A673 (cell line): Measurements from ENCODE around the gene DAPL1. TPM values are rescaled to one million over a fixed set of nuclear protein-coding genes. Genes with fewer than 3 reads are reported as not detected.
A peak's percentile ranks its signal among the peaks of the same experiment; 100 is the strongest.

Experiments
- BruUV-seq: library from RNA; stranded (reverse); fragments of 400-500 nt; replicated peaks from 2 replicates; lab custom pipeline; 2021; lab: Mats Ljungman, UMichigan
- CTCF ChIA-PET: fragments of 300-600 bp; sonication (Branson Sonifier 250); formaldehyde crosslinking; loops from one replicate; lab custom pipeline; 2022; ENCODE audit warnings: antibody characterized with exemption; lab: Charles Lee
- POLR2A ChIA-PET: fragments of 300-600 bp; sonication (Branson Sonifier 250); formaldehyde crosslinking; loops from one replicate; lab custom pipeline; 2022; ENCODE audit warnings: antibody characterized with exemption; ENCODE audit not compliant: low non-redundant PET; lab: Charles Lee
- DNase-seq: peaks from one replicate; pipeline ENCODE4 v3.0.0-alpha.2; 2015; ENCODE audit warnings: low spot score
- H3K27ac ChIP-seq: fragments of 200-600 bp; sonication (generic); 2 replicates; pipeline ENCODE4 v1.5.1; 2016; ENCODE audit warnings: mixed run types, low read depth, mild to moderate bottlenecking, mixed read lengths, antibody characterized with exemption, low read length; ENCODE audit not compliant: poor library complexity, severe bottlenecking
- H3K27me3 ChIP-seq: fragments of 200-600 bp; sonication (generic); replicated peaks from 2 replicates; pipeline ENCODE4 v1.6.1; 2017; ENCODE audit warnings: mixed run types, low read depth, mild to moderate bottlenecking, mixed read lengths, antibody characterized with exemption, low read length; ENCODE audit not compliant: insufficient read depth, poor library complexity
- H3K36me3 ChIP-seq: fragments of 200-600 bp; sonication (generic); 2 replicates; pipeline ENCODE4 v1.6.1; 2016; ENCODE audit warnings: mixed run types, mild to moderate bottlenecking, mixed read lengths, antibody characterized with exemption, low read length; ENCODE audit not compliant: insufficient read depth, poor library complexity, severe bottlenecking
- H3K4me1 ChIP-seq: fragments of 200-600 bp; sonication (generic); 2 replicates; pipeline ENCODE4 v1.6.1; 2017; ENCODE audit warnings: mixed run types, mild to moderate bottlenecking, mixed read lengths, antibody characterized with exemption, low read length; ENCODE audit not compliant: insufficient read depth, poor library complexity, severe bottlenecking
- H3K4me3 ChIP-seq: fragments of 200-600 bp; sonication (generic); 2 replicates; pipeline ENCODE4 v1.5.1; 2016; ENCODE audit warnings: low read depth, mixed run types, mild to moderate bottlenecking, mixed read lengths, low read length; ENCODE audit not compliant: poor library complexity, severe bottlenecking
- H3K9me3 ChIP-seq: fragments of 200-600 bp; sonication (generic); 2 replicates; pipeline ENCODE4 v1.6.1; 2016; ENCODE audit warnings: mixed run types, low read depth, mild to moderate bottlenecking, mixed read lengths, antibody characterized with exemption, low read length; ENCODE audit not compliant: poor library complexity, severe bottlenecking
- CTCF ChIP-seq: fragments of 300-800, 200-600 bp; sonication (generic); conservative IDR thresholded peaks from 2 replicates; pipeline ENCODE4 v1.5.1; 2017; ENCODE audit warnings: low read depth, mild to moderate bottlenecking, antibody characterized with exemption, low read length, moderate library complexity, mixed read lengths
- EZH2 ChIP-seq: fragments of 200-600 bp; sonication (generic); IDR thresholded peaks from 2 replicates; pipeline ENCODE4 v1.6.1; 2017; ENCODE audit warnings: borderline replicate concordance, low read depth, mild to moderate bottlenecking, mixed read lengths, antibody characterized with exemption, low read length; ENCODE audit not compliant: poor library complexity, severe bottlenecking
- intact Hi-C: fragments of 100-400 bp; cut with micrococcal nuclease; formaldehyde crosslinking; loops from one replicate; pipeline ENCODE4 v1.10.0; 2022; ENCODE audit not compliant: unreplicated experiment
- total RNA-seq: library from RNA; stranded (reverse); gene quantifications from 2 replicates; pipeline ENCODE4 v1.2.3, GENCODE V29; 2021

DAPL1 gene
- total RNA-seq, 1 experiment from 2014 or later = 0.80 TPM

- Histone ChIP-seq H3K9me3 (no peaks in the 10 kb centered on the region), H3K27me3 (no peaks in the 10 kb centered on the region), H3K4me3 (no peak overlapping the region), H3K36me3 (no peaks in the 10 kb centered on the region), H3K4me1 (no peaks in the 10 kb centered on the region), H3K27ac (no peak overlapping the region)
- POLR2A ChIA-PET = no interaction called here
- no peak for DNase-seq
- BruUV-seq = no TSS peak
- no peak for TF ChIP-seq CTCF
- intact Hi-C loops = no loop called here
- CTCF ChIA-PET = no interaction called here
Measured at GRCh38 chr2:158823486-158824237, 28.5 kb downstream of the DAPL1 start.

- H3K36me3 ChIP-seq = no peaks in the 10 kb centered on the region
- H3K9me3 ChIP-seq = no peaks in the 10 kb centered on the region
- DNase-seq = peak; percentile 58
- POLR2A ChIA-PET = no interaction called here
- H3K27ac ChIP-seq = no peak overlapping the region
- no peak for TF ChIP-seq CTCF
- no peak for TF ChIP-seq EZH2
- CTCF ChIA-PET = no interaction called here
- BruUV-seq = no TSS peak
- H3K27me3 ChIP-seq = no peaks in the 10 kb centered on the region
- intact Hi-C loops = no loop called here
- H3K4me3 ChIP-seq = no peak overlapping the region
- peaks cover 3% of the 10 kb centered on the region for H3K4me1 ChIP-seq
Measured at GRCh38 chr2:158825021-158825420, 29.9 kb downstream of the DAPL1 start.

GRCh38 chr2:158826965-158827364 is 31.8 kb downstream of the DAPL1 start:
- Histone ChIP-seq H3K4me3 (no peak overlapping the region), H3K4me1 (peaks cover 3% of the 10 kb centered on the region), H3K27me3 (no peaks in the 10 kb centered on the region), H3K36me3 (no peaks in the 10 kb centered on the region), H3K9me3 (no peaks in the 10 kb centered on the region), H3K27ac (no peak overlapping the region)
- CTCF ChIA-PET = no interaction called here
- no peak for DNase-seq
- BruUV-seq = no TSS peak
- POLR2A ChIA-PET = no interaction called here
- TF ChIP-seq EZH2 = no peak
- TF ChIP-seq CTCF = no peak
- intact Hi-C loops = no loop called here
